ENCODE results near the gene CUX1.

GRCh38 chr7:101787864-101788263 lies 29.6 kb upstream of the CUX1 start:
- TF ChIP-seq CTCF (IDR thresholded peaks at IDR 0.05) (no peak), POLR2A (IDR thresholded peaks at IDR 0.05) (no peak), POLR2AphosphoS5 (IDR thresholded peaks at IDR 0.05) (no peak), EP300 (IDR thresholded peaks at IDR 0.05) (no peak)

Measured in suprapubic skin (tissue), 4 donors.